Activated CD4-positive, CD25-positive, alpha-beta regulatory T cell treated with anti-CD3 and anti-CD28 coated beads, Interleukin-2, amount 50 U/mL, for 24 hours (primary cell): ENCODE data around the gene S100A4.
"Not testable (repeated sequence)": the region's sequence is repeated elsewhere in the genome, so short reads cannot be mapped to it uniquely, and the experiment has no call there.

Experiments used
- ATAC-seq, 2 donors: fragments of 150-1000 bp; cut with Tn5 transposase; one replicate each; pipeline ENCODE4 v1.10.0; 2021; ENCODE audit warnings: mild to moderate bottlenecking in 1 of 2, moderate library complexity in 1 of 2

The S100A4 gene

GRCh38 chr1:153532769-153533599 lies 12.6 kb downstream of the S100A4 start:
- peak; percentile 10 to 15 for ATAC-seq

DNA sequence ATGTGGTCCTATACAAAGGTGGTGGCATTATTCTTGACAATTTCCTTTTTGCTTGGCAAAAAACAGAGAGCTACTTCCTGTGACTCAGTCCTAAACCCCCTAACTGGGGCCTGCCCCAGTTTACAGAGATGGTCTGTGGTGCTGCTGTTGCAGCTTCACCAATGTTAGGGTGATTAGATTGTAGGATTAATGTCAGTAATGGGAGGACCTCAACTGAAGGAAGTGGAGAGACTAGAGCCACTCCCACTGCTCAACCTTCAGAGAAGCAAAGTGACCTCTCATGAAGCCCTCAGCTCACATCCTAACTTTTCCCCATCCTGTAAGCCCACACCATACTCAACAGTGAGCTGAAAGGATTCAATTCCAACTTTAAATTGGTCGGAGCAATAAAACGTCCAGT lies 13.4 kb downstream of the S100A4 start:
- peak; percentile 44 to 52 for ATAC-seq

DNA sequence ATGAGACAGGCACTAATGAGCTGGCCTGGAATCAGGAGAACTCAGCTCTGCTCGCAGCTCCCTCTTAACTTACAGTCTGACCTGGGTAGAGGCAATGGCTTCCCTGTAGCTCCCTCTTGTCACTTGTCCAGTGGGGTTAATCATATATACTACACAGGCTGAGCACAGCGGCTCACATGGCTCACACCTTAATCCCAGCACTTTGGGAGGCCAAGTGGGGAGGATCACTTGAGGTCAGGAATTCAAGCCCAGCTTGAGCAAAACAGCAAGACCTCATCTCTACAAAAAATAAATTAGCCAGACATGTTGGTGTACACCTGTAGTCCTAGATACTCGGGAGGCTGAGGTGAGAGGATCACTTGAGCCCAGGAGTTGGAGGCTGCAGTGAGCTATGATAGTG lies 14.0 kb downstream of the S100A4 start:
- ATAC-seq = no peak

DNA sequence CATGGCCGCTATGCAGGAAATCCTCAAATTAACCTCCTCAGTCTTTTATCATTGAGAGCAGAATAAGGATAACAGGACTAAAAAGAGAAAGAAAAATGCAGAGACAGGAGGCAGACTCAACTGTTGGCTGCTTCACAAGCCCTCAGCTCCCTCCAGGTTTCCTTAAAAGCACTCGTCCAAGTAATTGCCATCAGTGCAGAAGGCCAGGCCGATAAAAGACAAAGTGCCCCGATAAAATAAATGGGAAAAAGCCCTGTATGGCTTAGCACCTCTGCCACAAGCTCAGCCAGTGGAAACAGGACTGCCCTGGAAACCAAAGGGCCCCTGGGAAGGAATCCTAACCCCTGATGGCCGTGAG lies 17.9 kb downstream of the S100A4 start:
- ATAC-seq = no peak

DNA sequence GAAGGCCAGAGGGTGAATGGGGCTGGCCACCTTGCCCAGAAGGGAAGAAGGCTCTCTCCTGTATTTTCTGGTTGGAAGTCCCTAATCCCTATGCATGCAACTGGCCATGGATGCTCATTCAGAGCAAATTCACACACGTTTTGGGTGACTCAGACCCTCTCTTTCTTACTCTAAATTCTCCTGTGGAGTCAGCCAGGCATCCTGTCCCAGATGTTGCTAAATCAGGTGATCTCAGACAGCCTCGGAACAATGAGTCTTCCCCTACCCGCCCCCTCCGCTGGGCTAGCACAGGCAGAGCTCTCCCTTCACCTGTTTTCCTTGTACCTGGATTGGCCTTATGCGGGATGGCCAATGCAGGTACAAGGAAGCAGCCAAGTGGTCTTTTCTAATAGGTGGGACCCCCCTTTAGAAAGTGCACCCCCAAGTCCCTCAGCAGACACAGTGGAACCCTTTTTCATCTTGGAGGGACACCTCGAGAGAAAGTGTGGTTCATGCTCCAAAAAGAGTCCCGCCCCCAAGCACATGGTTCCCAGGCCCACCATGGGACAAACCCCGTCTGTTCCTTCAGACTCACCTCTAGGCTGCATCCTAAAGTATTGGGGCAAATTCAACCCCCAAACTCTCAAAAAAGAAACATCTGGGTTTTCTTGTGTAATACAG lies 18.5 kb downstream of the S100A4 start:
- ATAC-seq = no peak

DNA sequence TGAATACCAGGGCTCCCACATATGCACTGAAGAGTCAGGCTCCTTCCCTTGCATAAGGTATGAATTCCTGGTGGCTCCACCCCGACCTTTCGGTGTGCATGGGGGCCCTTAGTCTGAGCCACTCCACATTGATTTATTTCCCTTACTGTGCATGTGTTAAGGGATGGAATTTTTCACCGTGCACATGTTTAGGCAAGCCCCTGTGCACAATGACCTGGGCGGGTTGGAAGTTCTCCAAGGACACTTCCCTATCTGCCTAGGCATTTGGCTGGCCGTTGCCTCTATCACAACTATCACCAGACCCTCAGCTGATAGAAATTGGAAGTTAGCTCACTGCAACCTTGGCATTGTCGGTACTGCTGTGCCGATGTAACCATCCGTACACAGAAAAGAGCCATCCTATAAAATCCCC lies 19.5 kb downstream of the S100A4 start:
- ATAC-seq = no peak

GRCh38 chr1:153525088-153525728 lies 20.4 kb downstream of the S100A4 start:
- no peak for ATAC-seq

GRCh38 chr1:153522353-153523048 lies 23.1 kb downstream of the S100A4 start:
- not testable (repeated sequence) for ATAC-seq

DNA sequence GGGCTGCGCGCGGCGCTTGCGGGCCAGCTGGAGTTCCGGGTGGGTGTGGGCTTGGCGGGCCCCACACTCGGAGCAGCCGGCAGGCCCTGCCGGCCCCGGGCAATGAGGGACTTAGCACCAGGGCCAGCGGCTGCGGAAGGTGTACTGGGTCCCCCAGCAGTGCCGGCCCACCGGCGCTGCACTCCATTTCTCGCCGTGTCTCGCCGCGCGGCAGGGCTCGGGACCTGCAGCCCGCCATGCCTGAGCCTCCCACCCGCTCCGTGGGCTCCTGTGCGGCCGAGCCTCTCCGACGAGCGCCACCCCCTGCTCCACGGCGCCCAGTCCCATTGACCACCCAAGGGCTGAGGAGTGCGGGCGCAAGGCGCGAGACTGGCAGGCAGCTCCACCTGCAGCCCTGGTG lies 23.8 kb downstream of the S100A4 start:
- ATAC-seq = not testable (repeated sequence)

GRCh38 chr1:153520818-153521476 lies 24.7 kb downstream of the S100A4 start:
- ATAC-seq = no peak

GRCh38 chr1:153520137-153520691 lies 25.4 kb downstream of the S100A4 start:
- not testable (repeated sequence) for ATAC-seq

- no peak for ATAC-seq
These were observed 26.4 kb downstream of the S100A4 start for GRCh38 chr1:153519242-153519641.

DNA sequence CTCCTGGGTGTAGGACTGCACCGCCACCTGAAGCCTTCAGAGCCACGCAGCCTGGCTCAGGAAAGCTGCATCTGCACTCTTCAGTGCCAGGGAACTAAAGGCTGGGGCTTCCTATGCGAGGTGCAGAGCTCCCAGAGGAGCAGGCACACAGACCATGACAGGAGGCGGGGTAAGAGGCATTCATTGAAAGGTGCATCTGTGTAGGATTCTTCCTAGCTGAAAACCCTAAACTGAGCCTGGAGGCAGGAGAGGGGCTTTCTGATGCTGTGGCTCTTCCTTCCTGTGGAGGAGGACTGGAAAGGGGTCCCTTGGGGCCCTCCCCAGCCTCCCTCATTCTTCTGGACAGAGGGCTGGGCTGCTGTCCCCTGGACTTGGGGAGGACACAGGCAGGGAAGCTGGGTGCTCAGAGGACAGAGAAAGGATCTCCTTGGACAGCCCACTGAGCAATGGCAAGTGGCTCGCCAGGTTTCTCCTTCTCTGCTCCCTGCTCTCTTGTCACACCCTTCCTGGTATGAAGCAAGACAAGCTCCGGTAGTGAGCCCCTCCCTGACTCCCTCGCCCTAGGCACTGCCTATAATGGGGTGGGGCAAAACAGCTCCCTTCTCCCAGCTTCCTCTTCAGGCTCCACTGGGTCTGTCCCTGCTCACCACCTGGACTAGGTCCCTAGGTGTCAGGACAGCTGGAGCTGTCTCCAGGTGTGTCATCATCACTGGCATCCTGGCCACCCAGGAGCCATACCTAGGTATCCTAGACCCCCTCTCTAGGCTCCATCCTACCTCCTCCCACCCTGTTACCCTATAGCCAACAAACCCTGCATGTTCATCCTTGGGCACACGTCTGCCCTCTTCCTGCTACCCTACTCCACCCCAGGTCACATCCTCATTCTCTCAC lies 29.9 kb downstream of the S100A4 start:
- ATAC-seq = no peak

GRCh38 chr1:153513666-153514065 lies 31.9 kb downstream of the S100A4 start:
- no peak for ATAC-seq

DNA sequence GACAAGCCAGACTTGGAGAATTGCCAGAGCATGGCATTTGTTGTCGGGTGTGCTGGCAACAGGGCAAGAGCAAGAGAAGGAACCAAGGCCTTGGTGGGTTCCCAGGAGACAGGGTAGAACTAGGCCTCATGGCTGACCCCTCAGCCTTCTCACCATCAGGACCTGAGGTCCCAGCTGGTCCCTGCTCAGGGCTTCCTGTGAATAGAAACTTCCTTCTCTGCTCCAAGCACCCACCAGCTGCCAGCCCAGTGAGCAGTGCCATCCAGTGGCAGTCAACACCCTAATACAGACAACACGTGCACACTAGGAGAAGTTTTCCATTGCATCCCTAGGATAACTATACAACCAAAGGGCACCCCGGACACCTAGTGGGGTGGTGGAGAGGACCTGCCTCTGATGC lies 32.6 kb downstream of the S100A4 start:
- ATAC-seq = no peak

- ATAC-seq = peak; percentile 88 to 90
These were observed 34.6 kb downstream of the S100A4 start for GRCh38 chr1:153510984-153511410.

DNA sequence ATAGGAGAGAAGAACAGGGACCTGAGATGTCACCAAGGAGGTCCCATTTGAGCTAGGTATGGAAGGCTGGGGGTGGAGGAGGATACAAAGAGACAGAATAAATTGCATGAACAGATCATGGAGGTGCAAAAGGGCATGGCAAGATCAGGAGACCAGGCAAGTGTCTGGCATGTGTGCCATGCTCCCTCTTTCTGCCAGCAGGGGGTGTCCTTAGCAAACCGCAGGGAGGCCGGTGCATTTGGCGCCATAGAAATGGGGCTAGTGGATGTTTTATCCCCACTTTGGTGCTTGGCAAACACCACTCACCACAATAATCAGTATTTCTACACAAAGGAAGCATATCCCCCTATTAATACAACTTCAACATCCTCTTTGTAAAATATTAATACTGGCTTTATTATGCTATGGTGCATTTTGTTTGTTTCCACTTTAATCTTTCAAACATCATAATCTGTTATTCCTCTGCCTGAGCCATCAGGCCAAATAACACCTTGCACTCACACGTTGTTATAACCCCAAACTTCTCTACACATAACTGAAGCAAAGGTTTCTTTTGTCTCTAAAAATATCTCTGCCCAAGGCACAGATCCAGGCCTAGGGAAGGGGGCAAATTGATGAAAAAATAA lies 35.8 kb downstream of the S100A4 start:
- ATAC-seq = peak; percentile 63 to 66

- no peak for ATAC-seq
These were observed 36.6 kb downstream of the S100A4 start for GRCh38 chr1:153509036-153509435.

- no peak for ATAC-seq
These were observed 37.6 kb downstream of the S100A4 start for GRCh38 chr1:153507926-153508583.

DNA sequence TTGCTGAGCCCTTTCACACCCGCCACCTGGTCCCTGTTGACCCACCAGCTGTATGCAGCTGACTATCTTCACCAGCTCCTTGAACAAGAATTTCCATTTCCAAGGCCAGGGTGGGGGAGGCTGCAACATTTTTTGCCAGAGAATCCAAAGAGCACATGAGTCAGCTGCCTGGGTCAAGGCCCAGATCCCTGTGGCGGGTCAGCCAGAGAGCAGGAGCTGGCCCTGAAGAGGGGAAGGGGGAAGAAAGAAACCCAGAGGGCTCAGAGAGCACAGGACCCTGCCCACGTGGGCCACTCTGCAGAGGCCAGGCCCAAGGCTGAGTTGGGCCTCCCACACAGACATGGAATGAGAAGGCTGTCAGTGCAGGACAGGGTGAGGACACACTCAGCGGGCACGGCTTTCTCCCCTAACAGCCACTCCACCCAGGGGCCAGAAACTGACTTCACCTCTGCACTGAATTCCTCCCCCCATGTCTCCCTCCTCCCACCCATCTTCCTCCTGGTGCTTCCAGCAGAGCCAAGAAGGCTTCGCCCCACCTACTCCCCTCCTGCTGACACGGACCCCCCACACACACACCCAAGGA lies 38.7 kb downstream of the S100A4 start:
- no peak for ATAC-seq
